GM12892 (cell line): ENCODE results near the gene TMEM209.

ENCODE experiments used
- POLR2A ChIP-seq: IDR thresholded peaks from 2 replicates; pipeline ENCODE4 v1.6.1; 2011; ENCODE audit warnings: low read depth, low read length, control low read depth
- TAF1 ChIP-seq: IDR thresholded peaks from 2 replicates; pipeline ENCODE4 v1.6.1; 2011; ENCODE audit warnings: low read depth, mild to moderate bottlenecking, control low read depth, low read length, borderline replicate concordance

DNA sequence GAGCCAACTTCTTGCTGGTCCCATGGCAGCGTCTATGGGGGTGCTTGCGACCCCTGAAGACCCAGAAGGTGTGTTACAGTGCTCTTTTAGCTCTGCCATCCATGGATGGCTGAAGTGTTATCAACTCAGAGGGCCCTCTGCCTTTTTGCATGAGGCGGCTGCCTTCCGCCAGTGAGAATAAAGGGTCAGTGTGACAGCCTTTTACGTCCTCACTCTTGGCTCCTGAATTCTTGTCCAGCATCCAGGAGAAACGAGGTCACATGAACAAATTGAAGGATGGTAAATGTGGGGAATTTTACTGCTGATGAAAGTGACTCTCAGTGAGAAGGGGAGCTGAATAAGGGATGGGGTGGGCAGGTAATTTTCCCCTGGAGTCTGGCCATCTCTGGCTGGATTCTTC is 26.6 kb upstream of the TMEM209 start:
- no peak for TF ChIP-seq POLR2A
- no peak for TF ChIP-seq TAF1
